Stimulated activated naive CD8-positive, alpha-beta T cell treated with anti-CD3 and anti-CD28 coated beads, Interleukin-15, amount 100 ng/mL, for 72 hours (primary cell): Measurements from ENCODE around the gene JPH3.

Experiments used
- ATAC-seq: fragments of 150-1000 bp; cut with Tn5 transposase; 2 replicates; pipeline ENCODE4 v1.10.0; 2021; ENCODE audit warnings: mild to moderate bottlenecking, moderate library complexity
- DNase-seq, 2 donors: peaks; one replicate each; pipeline ENCODE4 v3.0.0; 2021 to 2022
- H3K27ac Mint-ChIP-seq, 2 donors: one replicate each; pipeline ENCODE4 v1.8.0; 2022; ENCODE audit warnings: mild to moderate bottlenecking in 2 of 2, mixed read lengths in 2 of 2, moderate library complexity in 2 of 2
- H3K27me3 Mint-ChIP-seq: one replicate; pipeline ENCODE4 v1.8.0; 2022; ENCODE audit warnings: mixed read lengths
- H3K4me1 Mint-ChIP-seq: one replicate; pipeline ENCODE4 v1.8.0; 2022; ENCODE audit warnings: mild to moderate bottlenecking, mixed read lengths
- H3K4me3 Mint-ChIP-seq, 2 donors: one replicate each; pipeline ENCODE4 v1.8.0; 2022; ENCODE audit warnings: mild to moderate bottlenecking in 2 of 2, mixed read lengths in 2 of 2, moderate library complexity in 1 of 2
- H3K9me3 Mint-ChIP-seq, 2 donors: one replicate each; pipeline ENCODE4 v1.8.0; 2022; ENCODE audit warnings: mixed read lengths in 2 of 2

JPH3 gene

GRCh38 chr16:87602001-87602775 lies at the start of gene JPH3:
Gene JPH3, plus strand, starts transcription at chr16:87602508. Its CDS starts 639 bp downstream, at chr16:87603147.
- peak in 1 of 2 donors; percentile 20 for DNase-seq
- Mint-ChIP-seq H3K27me3 (peaks cover 74% of the 10 kb centered on the region), H3K9me3 (no peaks in the 10 kb centered on the region), H3K4me3 (peak within 1 kb of the TSS; percentile 72 to 79), H3K4me1 (peaks cover 16% of the 10 kb centered on the region), H3K27ac (no peak within 1 kb of the TSS)
- ATAC-seq: peak; percentile 61

GRCh38 chr16:87552772-87553573 lies 49.3 kb upstream of the JPH3 start:
- no peaks in the 10 kb centered on the region for H3K9me3 Mint-ChIP-seq
- peaks cover 31% of the 10 kb centered on the region for H3K27me3 Mint-ChIP-seq
- H3K27ac Mint-ChIP-seq: no peak overlapping the region
- ATAC-seq (no peak), DNase-seq (no peak)
- H3K4me1 Mint-ChIP-seq: no peaks in the 10 kb centered on the region
- no peak overlapping the region for H3K4me3 Mint-ChIP-seq

- Mint-ChIP-seq H3K4me1 (peaks cover 2% of the 10 kb centered on the region), H3K27me3 (peaks cover 29% of the 10 kb centered on the region), H3K4me3 (no peak overlapping the region), H3K27ac (no peak overlapping the region), H3K9me3 (peaks cover 0 to under 1% of the 10 kb centered on the region in 2 donors)
- no peak for ATAC-seq
- no peak for DNase-seq
Measured at GRCh38 chr16:87554754-87555427, 47.4 kb upstream of the JPH3 start.

- peaks cover 8% of the 10 kb centered on the region for H3K4me1 Mint-ChIP-seq
- peaks cover 31% of the 10 kb centered on the region for H3K27me3 Mint-ChIP-seq
- H3K9me3 Mint-ChIP-seq: peaks cover 0 to 7% of the 10 kb centered on the region in 2 donors
- DNase-seq (no peak), ATAC-seq (no peak)
- H3K4me3 Mint-ChIP-seq: no peak overlapping the region
- H3K27ac Mint-ChIP-seq: no peak overlapping the region
Measured at GRCh38 chr16:87555647-87556046, 46.7 kb upstream of the JPH3 start.

- DNase-seq (no peak), ATAC-seq (no peak)
- H3K4me3 Mint-ChIP-seq: no peak overlapping the region
- H3K4me1 Mint-ChIP-seq: peaks cover 8% of the 10 kb centered on the region
- H3K27me3 Mint-ChIP-seq: peaks cover 31% of the 10 kb centered on the region
- no peak overlapping the region for H3K27ac Mint-ChIP-seq
- H3K9me3 Mint-ChIP-seq: peaks cover 0 to 7% of the 10 kb centered on the region in 2 donors
Measured at GRCh38 chr16:87556941-87557459, 45.3 kb upstream of the JPH3 start.

GRCh38 chr16:87558682-87559081 lies 43.6 kb upstream of the JPH3 start:
- Mint-ChIP-seq H3K27ac (no peak overlapping the region), H3K4me3 (no peak overlapping the region), H3K27me3 (peaks cover 31% of the 10 kb centered on the region), H3K4me1 (peaks cover 8% of the 10 kb centered on the region), H3K9me3 (peaks cover 3 to 12% of the 10 kb centered on the region in 2 donors)
- ATAC-seq (no peak), DNase-seq (no peak)

GRCh38 chr16:87559945-87560344 lies 42.4 kb upstream of the JPH3 start:
- peaks cover 8% of the 10 kb centered on the region for H3K4me1 Mint-ChIP-seq
- peaks cover 25% of the 10 kb centered on the region for H3K27me3 Mint-ChIP-seq
- no peak overlapping the region for H3K4me3 Mint-ChIP-seq
- peaks cover 12 to 22% of the 10 kb centered on the region in 2 donors for H3K9me3 Mint-ChIP-seq
- no peak for DNase-seq
- peak; percentile 7 for ATAC-seq
- H3K27ac Mint-ChIP-seq: no peak overlapping the region

GRCh38 chr16:87560428-87561199 lies 41.7 kb upstream of the JPH3 start:
- no peak overlapping the region for H3K4me3 Mint-ChIP-seq
- H3K9me3 Mint-ChIP-seq: peaks cover 12 to 22% of the 10 kb centered on the region in 2 donors
- H3K27ac Mint-ChIP-seq: no peak overlapping the region
- peaks cover 8% of the 10 kb centered on the region for H3K4me1 Mint-ChIP-seq
- ATAC-seq: peak; percentile 43
- DNase-seq: no peak
- peaks cover 24% of the 10 kb centered on the region for H3K27me3 Mint-ChIP-seq

- DNase-seq (no peak), ATAC-seq (no peak)
- Mint-ChIP-seq H3K27me3 (peaks cover 24% of the 10 kb centered on the region), H3K4me3 (no peak overlapping the region), H3K27ac (no peak overlapping the region), H3K9me3 (peaks cover 12 to 22% of the 10 kb centered on the region in 2 donors), H3K4me1 (peaks cover 8% of the 10 kb centered on the region)
Measured at GRCh38 chr16:87561200-87562105, 40.9 kb upstream of the JPH3 start.

GRCh38 chr16:87562201-87562600 lies 40.1 kb upstream of the JPH3 start:
- DNase-seq (no peak), ATAC-seq (no peak)
- Mint-ChIP-seq H3K27me3 (peaks cover 24% of the 10 kb centered on the region), H3K4me3 (no peak overlapping the region), H3K4me1 (peaks cover 8% of the 10 kb centered on the region), H3K27ac (no peak overlapping the region), H3K9me3 (peaks cover 12 to 22% of the 10 kb centered on the region in 2 donors)

GRCh38 chr16:87563022-87563421 lies 39.3 kb upstream of the JPH3 start:
- Mint-ChIP-seq H3K4me3 (no peak overlapping the region), H3K27me3 (peaks cover 22% of the 10 kb centered on the region), H3K4me1 (peaks cover 8% of the 10 kb centered on the region), H3K27ac (no peak overlapping the region), H3K9me3 (peaks cover 12 to 22% of the 10 kb centered on the region in 2 donors)
- ATAC-seq: no peak
- DNase-seq: no peak

- peaks cover 13% of the 10 kb centered on the region for H3K27me3 Mint-ChIP-seq
- peaks cover 8% of the 10 kb centered on the region for H3K4me1 Mint-ChIP-seq
- H3K27ac Mint-ChIP-seq: no peak overlapping the region
- H3K9me3 Mint-ChIP-seq: peaks cover 12 to 22% of the 10 kb centered on the region in 2 donors
- ATAC-seq (no peak), DNase-seq (no peak)
- H3K4me3 Mint-ChIP-seq: no peak overlapping the region
Measured at GRCh38 chr16:87563714-87564523, 38.4 kb upstream of the JPH3 start.

- peaks cover 8% of the 10 kb centered on the region for H3K4me1 Mint-ChIP-seq
- peaks cover 12 to 22% of the 10 kb centered on the region in 2 donors for H3K9me3 Mint-ChIP-seq
- no peak overlapping the region for H3K27ac Mint-ChIP-seq
- DNase-seq (no peak), ATAC-seq (no peak)
- no peak overlapping the region for H3K4me3 Mint-ChIP-seq
- H3K27me3 Mint-ChIP-seq: peaks cover 12% of the 10 kb centered on the region
Measured at GRCh38 chr16:87564524-87564778, 37.9 kb upstream of the JPH3 start.
